ENCODE data around the gene CMIP.

CMIP gene

DNA sequence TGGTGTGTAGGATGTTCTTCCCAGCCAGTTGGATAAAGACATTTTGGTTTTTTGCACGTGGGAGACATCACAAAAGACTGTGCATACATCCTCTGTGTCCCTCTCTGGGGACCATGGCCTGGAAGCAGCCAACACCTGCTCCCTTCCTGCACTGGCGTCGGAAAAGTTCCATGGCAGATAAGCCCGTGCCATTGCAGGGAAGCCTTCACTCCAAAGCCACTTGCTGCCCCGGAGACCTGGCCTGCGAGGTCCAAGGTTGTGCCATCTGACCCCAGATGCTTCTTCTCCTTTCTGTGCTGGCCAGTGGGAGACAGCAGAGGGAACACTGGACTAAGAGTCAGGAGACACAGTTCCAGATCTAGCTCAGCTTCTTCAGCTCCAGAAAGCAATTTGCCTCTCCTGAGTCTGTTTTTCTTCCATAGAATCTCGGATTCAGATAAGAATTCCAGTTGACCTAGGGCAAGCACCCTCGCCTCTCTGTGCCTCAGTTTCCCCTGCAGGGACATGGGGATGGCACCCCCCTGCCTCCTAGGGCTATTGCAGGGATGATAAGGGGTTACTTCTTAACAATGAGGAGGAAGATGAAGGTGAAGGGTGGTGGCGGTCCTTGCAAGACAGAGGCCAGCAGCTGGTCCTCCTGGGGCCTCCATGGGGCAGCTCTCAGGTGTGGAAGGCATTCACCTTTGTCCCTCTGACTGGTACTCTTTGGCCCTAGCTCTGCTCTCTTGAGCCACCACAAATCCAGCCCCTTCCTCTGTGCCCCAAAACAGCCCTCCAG, 134.2 kb downstream of the CMIP start:
- H3K4me3 ChIP-seq (replicated peaks; ENCODE audit: low read depth, low read length), result no peak overlapping the region
- TF ChIP-seq CTCF (IDR thresholded peaks at IDR 0.05; ENCODE audit: low read length, missing control alignments), result no peak
- no peak for DNase-seq (ENCODE audit: low read depth)

GRCh38 chr16:81581107-81581506, 136.5 kb downstream of the CMIP start:
- no peak for TF ChIP-seq CTCF (IDR thresholded peaks at IDR 0.05; ENCODE audit: low read length, missing control alignments)
- no peak for DNase-seq (ENCODE audit: low read depth)
- H3K4me3 ChIP-seq (replicated peaks; ENCODE audit: low read depth, low read length), result no peak overlapping the region

DNA sequence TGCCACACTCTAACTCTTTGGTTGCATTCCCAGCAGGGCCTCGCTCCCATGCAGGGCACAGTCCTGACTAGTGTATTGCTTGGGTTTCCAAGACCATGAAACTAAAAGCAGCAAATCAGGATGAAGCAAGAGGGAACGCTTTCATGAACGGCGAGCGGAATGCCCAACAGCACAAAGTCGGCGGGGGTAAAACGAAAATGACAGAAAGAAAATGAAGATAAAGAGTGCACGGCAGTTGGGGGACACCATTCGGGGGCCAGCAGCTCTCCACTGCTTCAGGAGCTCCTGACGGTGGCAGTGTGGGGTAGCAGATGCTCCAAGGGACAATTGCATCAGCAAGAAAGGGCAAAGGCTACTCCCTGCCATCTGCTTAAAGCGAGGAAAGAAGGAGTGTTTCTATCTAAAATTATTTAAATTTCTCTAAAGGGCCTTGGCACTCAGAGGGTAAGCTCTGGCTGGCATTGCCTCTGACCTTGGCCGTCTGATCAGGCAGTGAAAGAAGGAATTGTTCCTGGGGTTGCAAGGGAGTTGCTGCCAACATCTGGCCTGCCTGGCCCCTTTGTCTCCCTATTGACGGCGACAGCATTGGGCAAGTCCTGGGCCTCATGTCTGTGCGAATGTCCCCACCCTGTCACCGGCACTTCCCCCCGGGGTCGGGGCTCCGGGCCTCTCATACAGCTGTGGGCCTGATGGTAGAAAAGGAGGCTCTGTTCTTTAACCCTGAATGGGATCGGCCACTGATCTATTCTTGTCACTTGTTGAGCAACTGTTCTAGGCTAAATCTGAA, 138.2 kb downstream of the CMIP start:
- no peak overlapping the region for H3K4me3 ChIP-seq (replicated peaks; ENCODE audit: low read depth, low read length)
- peak; percentile 11 for TF ChIP-seq CTCF (IDR thresholded peaks at IDR 0.05; ENCODE audit: low read length, missing control alignments)

DNA sequence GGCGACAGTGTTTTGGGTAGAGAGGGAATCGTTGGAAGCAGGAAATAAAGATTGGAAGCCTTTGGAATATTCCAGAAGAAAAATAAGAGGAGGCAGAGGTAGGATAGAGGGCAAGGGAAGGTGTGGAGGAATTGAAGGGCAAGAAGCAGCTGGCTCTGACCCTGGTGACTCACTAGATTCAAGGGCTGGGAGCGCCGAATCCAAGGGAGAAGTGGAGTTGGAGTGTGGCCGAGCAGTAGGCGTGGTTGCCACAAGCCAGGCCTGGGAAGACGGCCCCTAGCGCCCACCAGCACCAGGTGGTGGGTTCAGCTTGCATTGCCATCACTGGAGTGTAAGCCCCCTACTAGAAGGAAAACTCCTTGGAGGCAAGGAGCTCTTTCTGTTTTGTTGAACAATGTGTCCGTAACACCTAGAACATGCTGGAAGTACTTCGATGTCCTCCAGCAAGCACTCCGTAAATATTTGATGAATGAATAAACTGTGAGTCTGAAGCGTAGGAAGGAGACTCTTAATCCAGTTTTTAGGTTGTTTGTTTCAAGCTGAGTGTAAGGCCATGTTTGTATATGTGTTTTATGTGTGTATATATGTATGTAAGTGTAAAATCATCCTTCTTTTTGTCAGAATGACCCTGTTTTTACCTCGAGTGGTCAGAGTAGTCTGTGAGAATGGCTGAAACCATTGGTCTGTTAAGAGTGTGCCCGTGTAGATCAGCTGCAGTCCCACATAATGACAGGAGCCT, 139.5 kb downstream of the CMIP start:
- TF ChIP-seq CTCF (IDR thresholded peaks at IDR 0.05; ENCODE audit: low read length, missing control alignments), result no peak
- no peak overlapping the region for H3K4me3 ChIP-seq (replicated peaks; ENCODE audit: low read depth, low read length)
- no peak for DNase-seq (ENCODE audit: low read depth)

More for the DNA sequence above, 138.2 kb downstream of the CMIP start:
- DNase-seq (ENCODE audit: low read depth), result peak; percentile 16

- H3K4me3 ChIP-seq (replicated peaks; ENCODE audit: low read depth, low read length), result no peak overlapping the region
- peak; percentile 32 for TF ChIP-seq CTCF (IDR thresholded peaks at IDR 0.05; ENCODE audit: low read length, missing control alignments)
- no peak for DNase-seq (ENCODE audit: low read depth)
These were observed 141.2 kb downstream of the CMIP start for GRCh38 chr16:81585785-81586184.

- no peak overlapping the region for H3K4me3 ChIP-seq (replicated peaks; ENCODE audit: low read depth, low read length)
- no peak for DNase-seq (ENCODE audit: low read depth)
- no peak for TF ChIP-seq CTCF (IDR thresholded peaks at IDR 0.05; ENCODE audit: low read length, missing control alignments)
These were observed 141.8 kb downstream of the CMIP start for GRCh38 chr16:81586417-81586816.
